Measurements from ENCODE around the gene TSPEAR.

The TSPEAR gene

GRCh38 chr21:44572959-44573583 is 138.3 kb downstream of the TSPEAR start:
- no peak for DNase-seq (ENCODE audit: low read depth)
- no peak for TF ChIP-seq CTCF (IDR thresholded peaks at IDR 0.05; ENCODE audit: insufficient read depth, low read depth, low read length, missing control alignments)
- H3K4me3 ChIP-seq (ENCODE audit: low read length): no peak overlapping the region

GRCh38 chr21:44571844-44572782 is 139.3 kb downstream of the TSPEAR start:
- DNase-seq (ENCODE audit: low read depth): no peak
- no peak for TF ChIP-seq CTCF (IDR thresholded peaks at IDR 0.05; ENCODE audit: insufficient read depth, low read depth, low read length, missing control alignments)
- no peak overlapping the region for H3K4me3 ChIP-seq (ENCODE audit: low read length)

DNA sequence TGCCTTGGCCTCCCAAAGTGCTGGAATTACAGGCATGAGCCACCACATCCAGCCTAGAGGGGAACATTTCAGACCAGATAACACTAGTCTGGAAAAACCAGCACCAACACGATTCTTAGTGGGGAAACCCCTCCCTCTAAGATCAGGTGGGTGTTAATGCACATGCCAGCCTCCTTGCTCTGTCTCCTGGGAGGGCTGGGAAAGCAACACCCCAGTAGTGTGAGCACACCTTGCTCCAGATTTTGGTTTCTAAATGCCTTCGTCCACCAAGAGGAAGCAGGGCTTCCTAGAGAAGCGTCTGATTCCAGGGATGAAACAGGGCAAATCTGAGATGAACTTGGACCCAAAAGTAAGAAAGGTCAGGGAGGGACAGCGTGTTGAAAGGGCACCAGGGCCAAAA is 140.1 kb downstream of the TSPEAR start:
- no peak for TF ChIP-seq CTCF (IDR thresholded peaks at IDR 0.05; ENCODE audit: insufficient read depth, low read depth, low read length, missing control alignments)
- no peak for DNase-seq (ENCODE audit: low read depth)
- no peak overlapping the region for H3K4me3 ChIP-seq (ENCODE audit: low read length)

DNA sequence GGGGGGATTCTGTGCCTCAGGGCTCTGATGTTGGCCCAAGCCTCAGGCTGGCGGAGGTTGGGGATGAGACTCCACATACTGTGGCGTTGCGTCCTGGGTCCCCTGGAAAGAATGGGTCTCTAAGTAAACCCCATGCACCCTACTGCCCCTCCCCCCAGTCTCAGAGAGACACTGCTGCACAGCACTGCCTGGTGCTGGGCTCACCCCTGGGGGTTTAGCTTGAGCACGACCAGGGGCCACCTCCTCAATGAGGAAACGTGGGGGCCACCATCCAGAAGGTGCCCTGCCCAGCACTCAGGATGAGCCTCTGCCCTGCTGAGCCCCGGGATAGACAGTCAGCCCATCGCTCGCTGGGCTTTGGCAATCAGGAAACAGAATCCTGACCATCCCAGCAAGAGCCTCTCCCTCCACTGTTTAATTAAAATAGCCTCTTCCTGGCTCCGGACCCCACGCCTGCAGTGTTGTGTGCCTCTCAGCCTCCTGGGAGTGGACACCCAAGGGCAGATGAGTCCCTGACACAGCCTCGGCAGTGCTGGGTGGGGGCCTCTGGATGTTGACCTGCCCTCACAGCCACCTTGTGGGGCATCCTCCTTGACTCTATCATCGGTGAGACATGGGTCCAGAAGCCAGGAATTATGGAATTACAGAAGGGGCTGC is 141.4 kb downstream of the TSPEAR start:
- no peak overlapping the region for H3K4me3 ChIP-seq (ENCODE audit: low read length)
- TF ChIP-seq CTCF (IDR thresholded peaks at IDR 0.05; ENCODE audit: insufficient read depth, low read depth, low read length, missing control alignments): no peak
- DNase-seq (ENCODE audit: low read depth): no peak

GRCh38 chr21:44568667-44569556 is 142.5 kb downstream of the TSPEAR start:
- no peak for TF ChIP-seq CTCF (IDR thresholded peaks at IDR 0.05; ENCODE audit: insufficient read depth, low read depth, low read length, missing control alignments)
- no peak for DNase-seq (ENCODE audit: low read depth)

DNA sequence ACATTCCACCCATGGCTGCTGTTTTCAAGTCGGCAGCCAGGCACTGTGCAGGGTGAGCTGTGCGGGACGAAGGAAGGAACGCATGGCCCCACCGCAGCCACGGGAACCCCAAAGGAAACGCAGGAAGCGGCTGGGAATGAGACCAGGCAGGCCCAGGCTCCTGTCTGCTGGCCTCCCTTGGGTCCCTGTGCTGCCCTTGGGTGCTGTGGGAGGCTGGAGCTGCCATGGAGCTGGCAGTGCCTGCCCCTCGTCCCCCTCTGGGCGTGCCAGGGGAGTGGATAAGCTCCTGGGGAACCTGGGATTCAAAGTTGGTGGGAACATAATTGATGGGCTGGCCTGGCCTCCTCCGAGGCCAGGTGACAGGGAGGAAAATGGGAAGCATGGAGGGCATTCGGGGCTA is 143.1 kb downstream of the TSPEAR start:
- no peak for DNase-seq (ENCODE audit: low read depth)
- TF ChIP-seq CTCF (IDR thresholded peaks at IDR 0.05; ENCODE audit: insufficient read depth, low read depth, low read length, missing control alignments): no peak
- no peak overlapping the region for H3K4me3 ChIP-seq (ENCODE audit: low read length)

More at GRCh38 chr21:44568667-44569556, 142.5 kb downstream of the TSPEAR start:
- H3K4me3 ChIP-seq (ENCODE audit: low read length): no peak overlapping the region
